Body of pancreas (tissue), 4 donors: ENCODE measurements around the gene ETS1.

Source experiments
- POLR2A ChIP-seq, 3 donors: fragments of 450-650 bp; IDR thresholded peaks; one replicate each; pipeline ENCODE4 v1.6.1; 2016; ENCODE audit warnings: antibody characterized with exemption in 3 of 3, mild to moderate bottlenecking in 2 of 3
- TF ChIP-seq, protein P1 (sequence below), 7 experiments: fragments of 450-650 bp in 4 of 7; fragments of 200-600 bp in 3 of 7; sonication (generic) in 3 of 7; IDR thresholded peaks; one replicate each; pipeline ENCODE4 v1.5.1; 2016 to 2019; ENCODE audit warnings: antibody characterized with exemption in 7 of 7

DNA sequence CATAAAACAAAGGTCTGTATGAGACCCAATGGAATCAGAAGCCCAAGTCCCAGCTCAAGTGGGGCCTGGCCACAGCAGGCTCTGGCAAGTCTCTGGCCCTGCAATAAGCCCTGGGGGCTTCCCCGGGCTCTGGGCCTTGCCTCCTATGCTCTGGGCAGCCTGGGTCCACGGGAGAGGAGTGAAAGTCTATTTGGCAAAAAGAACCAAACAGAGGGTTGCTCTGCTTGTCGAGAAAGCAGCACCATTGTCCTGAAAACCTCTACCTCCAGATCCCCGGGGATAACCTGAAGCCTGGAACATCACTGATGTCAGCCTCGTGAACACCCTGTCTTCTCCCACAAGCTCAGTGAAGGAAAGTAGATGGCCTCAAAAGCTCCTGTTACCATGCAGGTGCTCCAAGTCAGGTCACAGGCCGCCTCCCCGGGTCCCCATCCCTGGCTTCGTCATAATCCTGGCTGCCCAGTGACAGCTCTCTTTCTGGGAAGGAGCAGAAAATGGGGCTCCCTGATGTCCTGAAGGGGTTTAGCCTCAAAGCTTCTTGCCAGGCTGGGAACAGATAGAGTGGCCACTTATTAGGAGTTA lies 46.1 kb upstream of the ETS1 start:
- no peak for TF ChIP-seq POLR2A (IDR thresholded peaks at IDR 0.05)
- TF ChIP-seq, protein P1, sequence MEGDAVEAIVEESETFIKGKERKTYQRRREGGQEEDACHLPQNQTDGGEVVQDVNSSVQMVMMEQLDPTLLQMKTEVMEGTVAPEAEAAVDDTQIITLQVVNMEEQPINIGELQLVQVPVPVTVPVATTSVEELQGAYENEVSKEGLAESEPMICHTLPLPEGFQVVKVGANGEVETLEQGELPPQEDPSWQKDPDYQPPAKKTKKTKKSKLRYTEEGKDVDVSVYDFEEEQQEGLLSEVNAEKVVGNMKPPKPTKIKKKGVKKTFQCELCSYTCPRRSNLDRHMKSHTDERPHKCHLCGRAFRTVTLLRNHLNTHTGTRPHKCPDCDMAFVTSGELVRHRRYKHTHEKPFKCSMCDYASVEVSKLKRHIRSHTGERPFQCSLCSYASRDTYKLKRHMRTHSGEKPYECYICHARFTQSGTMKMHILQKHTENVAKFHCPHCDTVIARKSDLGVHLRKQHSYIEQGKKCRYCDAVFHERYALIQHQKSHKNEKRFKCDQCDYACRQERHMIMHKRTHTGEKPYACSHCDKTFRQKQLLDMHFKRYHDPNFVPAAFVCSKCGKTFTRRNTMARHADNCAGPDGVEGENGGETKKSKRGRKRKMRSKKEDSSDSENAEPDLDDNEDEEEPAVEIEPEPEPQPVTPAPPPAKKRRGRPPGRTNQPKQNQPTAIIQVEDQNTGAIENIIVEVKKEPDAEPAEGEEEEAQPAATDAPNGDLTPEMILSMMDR (IDR thresholded peaks at IDR 0.05) = no peak
